HL-60/S4 treated with phorbol 12-myristate 13-acetate at 8.2 ng/mL for 4 days and 3 days (cell line): ENCODE data around the gene MDM1.

Experiments
- in situ Hi-C: fragments of 300-500 bp; cut with MboI; formaldehyde crosslinking; loops from 2 replicates; pipeline ENCODE4 v1.15.0; 2022; ENCODE audit warnings: low sequenced_read_pairs

MDM1 gene

GRCh38 chr12:68245180-68246021 lies 86.8 kb downstream of the MDM1 start:
- in situ Hi-C loops, result no loop called here
